IPS DF 4.7 (cell line): ENCODE results near the gene MYO1B.

ENCODE experiments used
- DNase-seq: peaks from one replicate; pipeline ENCODE4 v3.0.0-alpha.2; 2013; ENCODE audit warnings: low spot score; ENCODE audit errors: extremely low read depth

MYO1B gene

DNA sequence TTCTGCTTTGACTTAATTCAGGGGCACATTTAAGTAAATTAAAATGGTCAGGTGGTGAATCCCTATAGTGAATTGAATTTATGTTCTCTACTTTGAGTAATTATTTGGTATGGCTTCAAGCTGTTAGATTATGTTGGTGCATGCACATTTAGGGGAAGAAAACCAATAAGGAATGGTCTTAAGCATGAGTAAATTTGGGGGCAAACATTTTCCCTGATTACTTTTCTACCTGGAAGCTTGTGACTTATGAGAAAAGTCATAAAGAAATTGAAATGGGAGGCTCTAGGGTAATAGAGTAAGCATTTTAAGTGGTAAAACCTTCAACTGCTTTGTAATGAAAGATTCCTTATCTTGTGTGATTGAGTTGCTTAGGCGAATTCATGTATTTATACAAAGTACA, 112.5 kb downstream of the MYO1B start:
- DNase-seq = no peak

GRCh38 chr2:191358325-191359025, 113.3 kb downstream of the MYO1B start:
- no peak for DNase-seq

DNA sequence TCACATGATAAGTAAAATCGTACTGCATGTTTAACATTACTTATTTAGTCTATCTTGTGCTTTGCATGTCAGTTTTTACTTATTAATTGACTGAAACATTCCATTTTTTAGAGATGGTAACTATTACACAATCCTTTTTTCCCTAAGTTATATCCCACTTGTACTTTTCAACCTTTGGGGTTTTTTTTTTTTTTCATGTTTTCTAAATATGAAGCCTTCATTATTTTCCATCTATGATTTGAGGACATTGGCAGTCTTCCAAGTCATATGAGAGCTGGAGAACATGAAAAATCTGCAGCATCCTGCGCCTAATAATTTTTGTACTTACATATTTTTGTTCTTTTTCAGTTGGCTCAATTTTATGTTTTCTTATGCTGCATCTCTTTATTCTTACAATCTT, 113.9 kb downstream of the MYO1B start:
- DNase-seq = no peak

DNA sequence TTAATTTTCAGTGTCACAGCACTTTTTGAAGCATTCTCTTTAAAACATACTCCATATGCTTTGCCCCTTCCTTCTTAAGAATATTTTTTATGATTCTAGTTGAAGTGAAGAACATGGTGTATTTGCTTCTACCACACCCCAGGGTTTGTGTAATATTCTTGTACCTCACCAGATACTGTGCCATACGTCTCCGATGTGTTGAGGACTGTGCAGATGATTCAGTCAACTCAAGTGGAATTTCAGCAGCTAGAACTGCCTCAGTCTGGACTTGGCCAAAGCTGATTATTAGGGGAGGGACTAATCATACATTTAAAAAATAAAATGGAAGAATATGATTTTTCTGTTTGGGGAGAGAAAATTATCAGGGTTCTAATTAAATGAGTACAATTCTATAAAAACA, 115.7 kb downstream of the MYO1B start:
- DNase-seq = no peak

DNA sequence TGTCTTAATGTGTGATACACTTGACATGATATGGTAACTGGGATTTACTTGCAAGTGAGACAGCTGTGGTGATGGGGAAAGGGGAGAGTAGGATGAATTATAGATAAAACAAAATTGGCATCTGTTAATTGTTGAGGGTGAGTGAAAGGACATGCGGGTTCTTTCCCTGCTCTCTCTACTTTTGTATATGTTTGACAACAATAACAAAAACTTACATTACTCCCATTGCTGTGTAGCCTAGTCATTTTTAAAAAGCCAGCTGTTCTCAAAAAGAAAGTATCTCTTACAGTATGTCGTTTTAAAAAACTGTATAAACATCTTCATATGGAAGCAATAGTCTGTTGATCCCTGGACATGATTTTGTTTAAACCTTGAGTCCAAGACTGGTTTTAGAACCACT, 117.6 kb downstream of the MYO1B start:
- DNase-seq = no peak

GRCh38 chr2:191363267-191363666, 118.1 kb downstream of the MYO1B start:
- DNase-seq = no peak

DNA sequence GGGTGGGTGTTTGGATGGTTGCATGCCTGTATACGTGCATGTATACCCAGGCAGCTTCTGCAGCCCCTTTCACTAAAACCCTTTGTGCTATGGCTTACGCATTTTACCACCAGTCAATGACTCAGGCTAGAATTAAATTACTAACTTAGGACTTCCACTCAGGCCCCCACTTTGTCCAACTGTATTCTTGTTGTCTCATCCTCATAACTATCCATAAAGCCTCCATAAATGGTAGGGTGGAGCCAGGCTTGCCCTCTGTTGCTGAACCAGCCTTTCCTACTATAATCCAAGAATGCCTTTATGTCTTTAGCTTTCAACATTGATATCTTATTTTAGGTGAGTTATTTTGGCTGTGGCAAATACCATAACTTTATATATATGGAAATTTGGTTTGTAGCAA, 119.9 kb downstream of the MYO1B start:
- no peak for DNase-seq

GRCh38 chr2:191366199-191366598, 121.0 kb downstream of the MYO1B start:
- no peak for DNase-seq

GRCh38 chr2:191369034-191369433, 123.8 kb downstream of the MYO1B start:
- DNase-seq = no peak

- DNase-seq = no peak
Measured at GRCh38 chr2:191374366-191374765, 129.2 kb downstream of the MYO1B start.

DNA sequence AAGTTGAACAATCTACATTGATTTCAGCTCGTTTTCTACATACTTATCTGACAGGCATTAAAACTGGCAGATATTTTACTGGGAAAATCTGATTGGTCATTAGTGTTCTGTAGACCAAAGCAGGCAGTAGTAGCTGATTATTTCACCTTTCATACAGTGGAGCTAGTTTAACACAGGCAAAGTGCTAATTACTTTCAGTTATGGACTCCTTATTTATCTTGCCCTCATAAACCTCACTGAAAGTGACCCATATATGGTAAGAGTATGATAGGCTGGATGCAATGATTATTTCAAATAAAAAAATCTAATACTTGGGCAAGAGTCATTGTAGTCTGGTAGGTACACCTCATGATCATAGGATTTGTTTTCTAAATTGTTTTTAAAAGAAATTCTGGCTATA, 129.7 kb downstream of the MYO1B start:
- DNase-seq = no peak

DNA sequence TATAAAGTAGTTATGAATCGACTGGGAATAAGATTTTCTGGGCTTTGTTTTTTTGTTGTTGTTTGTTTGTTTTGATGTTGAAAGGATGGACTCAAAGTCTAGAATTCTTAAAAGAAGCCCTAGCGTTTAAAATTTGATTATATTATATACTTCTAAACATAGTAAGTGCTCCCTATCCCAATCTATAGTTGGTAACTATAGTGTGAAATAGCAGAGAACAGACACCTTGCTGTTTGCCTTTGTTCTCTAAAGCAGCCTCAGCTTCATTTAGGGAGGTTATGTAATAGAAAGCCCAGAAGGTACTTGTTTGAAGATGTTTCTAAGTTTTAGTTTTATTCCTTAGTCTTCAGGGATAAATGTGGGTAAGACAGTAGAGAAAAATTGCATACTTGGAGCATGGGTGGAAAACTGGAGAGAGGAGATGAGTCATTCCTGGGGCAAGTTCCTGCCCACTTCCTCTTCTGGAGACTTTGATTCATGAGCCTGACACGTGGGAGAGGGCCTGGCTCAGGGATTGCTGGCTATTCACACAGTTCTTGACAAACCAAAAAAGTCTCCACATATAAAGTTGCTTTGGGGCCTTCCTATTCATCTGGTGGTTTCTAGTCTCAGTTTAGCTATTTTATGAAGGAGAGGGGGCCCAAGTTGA, 131.9 kb downstream of the MYO1B start:
- DNase-seq = no peak

GRCh38 chr2:191379375-191379774, 134.2 kb downstream of the MYO1B start:
- no peak for DNase-seq

DNA sequence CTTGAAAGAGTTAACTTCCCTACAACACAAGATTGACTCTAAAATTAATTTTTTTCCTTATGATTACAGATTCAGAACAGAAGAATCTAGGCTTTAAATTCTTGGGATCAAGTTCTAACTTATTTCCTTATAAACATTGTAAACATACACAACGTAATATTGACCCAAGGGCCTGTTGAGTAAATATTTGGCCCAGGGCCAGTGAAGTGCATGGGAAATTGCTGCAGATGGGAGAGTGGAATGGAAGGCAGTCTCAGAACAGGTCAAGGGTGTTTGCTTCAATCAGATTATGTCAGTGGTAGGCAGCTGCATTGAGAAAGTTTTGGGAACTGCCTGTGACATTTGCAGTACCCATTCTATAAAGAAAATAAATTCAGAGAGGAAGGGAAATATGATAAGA, 137.6 kb downstream of the MYO1B start:
- DNase-seq = no peak

DNA sequence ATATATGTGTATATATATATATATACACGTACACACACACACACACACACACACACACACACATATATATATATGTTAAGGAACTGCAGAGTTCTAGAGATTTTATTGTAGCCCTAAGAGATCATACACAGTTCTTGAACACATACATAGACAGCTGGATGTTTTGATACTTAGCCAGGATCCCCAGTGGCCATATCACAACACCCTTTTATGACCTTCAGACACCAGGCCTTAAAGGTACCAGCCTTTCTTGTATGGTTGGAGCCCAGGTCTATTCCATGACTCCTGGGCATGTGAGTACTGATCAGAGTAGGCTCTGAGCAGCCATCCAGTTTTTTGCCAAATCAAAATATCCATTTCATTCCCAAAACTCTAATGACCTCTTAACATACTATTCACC, 138.3 kb downstream of the MYO1B start:
- DNase-seq = no peak

DNA sequence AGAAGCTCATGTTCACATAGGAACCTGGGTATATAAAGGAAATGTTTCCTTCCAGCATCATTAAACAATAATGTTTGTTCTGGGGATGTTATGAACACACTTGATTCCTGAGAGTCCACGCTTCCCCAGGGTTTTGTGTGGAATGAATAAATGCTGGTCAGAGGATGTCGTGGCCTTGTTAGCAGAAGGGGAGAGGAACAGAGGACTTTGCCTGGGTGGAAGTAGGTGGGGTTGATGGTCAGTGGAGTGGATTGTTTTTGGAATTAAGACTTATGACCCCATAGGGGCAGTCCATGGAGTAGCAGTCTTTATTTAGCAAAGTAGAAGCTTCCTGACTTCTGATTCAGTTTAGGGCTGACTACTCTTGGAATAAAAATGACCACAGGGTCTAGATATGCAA, 139.6 kb downstream of the MYO1B start:
- DNase-seq = no peak

- DNase-seq = no peak
Measured at GRCh38 chr2:191385416-191386160, 140.4 kb downstream of the MYO1B start.

GRCh38 chr2:191386938-191387536, 141.8 kb downstream of the MYO1B start:
- no peak for DNase-seq

DNA sequence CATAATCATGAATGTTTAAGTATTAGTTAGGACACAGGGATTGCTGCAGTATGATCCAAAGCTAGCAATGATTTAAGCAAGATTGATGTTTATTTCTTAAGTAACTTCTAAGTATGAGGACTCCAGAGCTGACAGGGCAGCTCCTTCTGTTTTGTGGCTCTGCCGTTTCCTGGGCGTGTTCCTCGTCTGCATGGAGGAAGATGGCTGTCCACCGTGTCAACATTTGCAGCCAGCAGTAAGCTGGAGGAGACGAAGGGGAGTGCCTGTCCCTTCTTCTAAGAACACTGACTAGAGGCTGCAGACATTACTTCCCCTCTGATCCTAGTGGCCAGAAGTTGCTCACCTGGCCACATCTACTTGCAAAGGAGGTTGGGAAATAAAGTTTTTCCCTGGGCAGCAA, 144.1 kb downstream of the MYO1B start:
- DNase-seq = no peak

GRCh38 chr2:191391171-191391570, 146.0 kb downstream of the MYO1B start:
- no peak for DNase-seq

GRCh38 chr2:191394043-191394442, 148.8 kb downstream of the MYO1B start:
- no peak for DNase-seq

- DNase-seq = no peak
Measured at GRCh38 chr2:191396794-191397193, 151.6 kb downstream of the MYO1B start.
